Subcutaneous adipose tissue (tissue), 4 donors: ENCODE results near the gene FASTK. TPM values are rescaled to one million over a fixed set of nuclear protein-coding genes. Genes with fewer than 3 reads are reported as not detected.

Source experiments
- total RNA-seq, 4 donors: library from RNA; depleted of rRNA; stranded (reverse); fragments of >200 nt; gene quantifications; one replicate each; pipeline ENCODE4 v1.1.0, GENCODE V29; 2016
- TF ChIP-seq, protein P1 (sequence below): fragments of 450-650 bp; IDR thresholded peaks from one replicate; pipeline ENCODE4 v1.5.1; 2016; ENCODE audit warnings: low read depth, mild to moderate bottlenecking, control low read depth, antibody characterized with exemption, moderate library complexity

FASTK gene
- total RNA-seq, 4 donors from 2014 or later, result 36.8 to 88.9 (median 44.0) TPM

DNA sequence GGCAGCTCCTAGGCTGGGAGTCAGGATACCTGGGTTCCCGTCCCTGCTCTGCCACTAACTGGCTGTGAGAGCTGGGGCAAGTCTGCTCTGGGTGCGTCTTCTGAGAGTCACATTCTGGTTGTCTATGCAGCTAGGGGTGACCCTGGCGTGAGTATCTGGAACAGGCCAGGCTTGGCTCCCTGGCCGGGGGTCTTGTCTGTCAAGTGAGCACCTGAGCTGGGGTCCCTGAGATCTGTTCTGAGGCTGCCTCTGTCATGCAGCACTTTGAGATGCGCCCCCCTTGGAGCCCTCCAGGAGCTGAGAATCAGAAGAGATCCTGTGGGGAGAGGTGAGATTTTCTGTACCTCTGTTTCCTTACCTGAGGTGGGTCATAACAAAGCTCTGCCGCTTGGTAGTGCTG lies 13.1 kb upstream of the FASTK start:
- TF ChIP-seq, protein P1, sequence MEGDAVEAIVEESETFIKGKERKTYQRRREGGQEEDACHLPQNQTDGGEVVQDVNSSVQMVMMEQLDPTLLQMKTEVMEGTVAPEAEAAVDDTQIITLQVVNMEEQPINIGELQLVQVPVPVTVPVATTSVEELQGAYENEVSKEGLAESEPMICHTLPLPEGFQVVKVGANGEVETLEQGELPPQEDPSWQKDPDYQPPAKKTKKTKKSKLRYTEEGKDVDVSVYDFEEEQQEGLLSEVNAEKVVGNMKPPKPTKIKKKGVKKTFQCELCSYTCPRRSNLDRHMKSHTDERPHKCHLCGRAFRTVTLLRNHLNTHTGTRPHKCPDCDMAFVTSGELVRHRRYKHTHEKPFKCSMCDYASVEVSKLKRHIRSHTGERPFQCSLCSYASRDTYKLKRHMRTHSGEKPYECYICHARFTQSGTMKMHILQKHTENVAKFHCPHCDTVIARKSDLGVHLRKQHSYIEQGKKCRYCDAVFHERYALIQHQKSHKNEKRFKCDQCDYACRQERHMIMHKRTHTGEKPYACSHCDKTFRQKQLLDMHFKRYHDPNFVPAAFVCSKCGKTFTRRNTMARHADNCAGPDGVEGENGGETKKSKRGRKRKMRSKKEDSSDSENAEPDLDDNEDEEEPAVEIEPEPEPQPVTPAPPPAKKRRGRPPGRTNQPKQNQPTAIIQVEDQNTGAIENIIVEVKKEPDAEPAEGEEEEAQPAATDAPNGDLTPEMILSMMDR, result no peak

DNA sequence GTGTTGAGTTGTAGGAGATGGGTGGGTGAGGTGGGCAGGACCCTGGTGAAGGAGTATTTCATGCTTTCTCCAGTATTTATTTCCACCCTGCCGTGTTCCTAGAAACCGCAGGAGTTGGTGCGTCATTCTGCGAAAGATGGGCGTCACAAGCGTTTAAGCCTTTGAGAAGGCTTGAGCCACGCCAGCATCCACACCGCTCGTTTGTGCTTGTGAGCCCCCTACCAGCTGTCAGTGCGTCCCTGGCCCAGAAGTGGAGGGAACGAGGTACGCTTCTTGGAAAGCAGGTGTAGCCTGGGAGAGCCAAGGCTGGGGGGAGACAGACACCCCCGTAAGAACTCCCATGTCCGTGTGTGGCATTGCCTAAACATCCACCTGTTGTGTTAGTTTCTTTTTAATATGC lies 11.4 kb upstream of the FASTK start:
- TF ChIP-seq, protein P1, result no peak

DNA sequence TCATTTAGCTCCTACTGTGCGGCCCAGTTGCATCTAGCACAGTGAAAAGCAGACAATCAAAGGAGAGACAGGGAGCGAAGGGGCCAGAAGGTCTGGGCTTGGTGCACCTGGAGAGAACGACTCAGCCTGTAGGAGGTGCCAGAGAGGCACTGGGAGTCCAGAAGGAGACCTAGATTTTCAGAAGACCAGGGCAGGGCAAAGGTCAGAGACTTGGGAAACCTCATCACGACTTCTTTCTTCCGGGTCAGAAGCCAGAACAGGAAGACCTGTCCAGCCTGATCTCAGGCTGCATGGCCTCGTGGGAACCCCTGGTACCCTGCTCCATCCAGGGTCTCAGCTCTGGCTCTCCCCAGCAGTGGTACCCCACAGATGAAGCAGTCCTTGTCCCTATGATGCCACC lies 10.8 kb upstream of the FASTK start:
- TF ChIP-seq, protein P1, result no peak

GRCh38 chr7:151091003-151091402 lies 10.4 kb upstream of the FASTK start:
- TF ChIP-seq, protein P1, result no peak

GRCh38 chr7:151089893-151090730 lies 9.5 kb upstream of the FASTK start:
- TF ChIP-seq, protein P1, result no peak

DNA sequence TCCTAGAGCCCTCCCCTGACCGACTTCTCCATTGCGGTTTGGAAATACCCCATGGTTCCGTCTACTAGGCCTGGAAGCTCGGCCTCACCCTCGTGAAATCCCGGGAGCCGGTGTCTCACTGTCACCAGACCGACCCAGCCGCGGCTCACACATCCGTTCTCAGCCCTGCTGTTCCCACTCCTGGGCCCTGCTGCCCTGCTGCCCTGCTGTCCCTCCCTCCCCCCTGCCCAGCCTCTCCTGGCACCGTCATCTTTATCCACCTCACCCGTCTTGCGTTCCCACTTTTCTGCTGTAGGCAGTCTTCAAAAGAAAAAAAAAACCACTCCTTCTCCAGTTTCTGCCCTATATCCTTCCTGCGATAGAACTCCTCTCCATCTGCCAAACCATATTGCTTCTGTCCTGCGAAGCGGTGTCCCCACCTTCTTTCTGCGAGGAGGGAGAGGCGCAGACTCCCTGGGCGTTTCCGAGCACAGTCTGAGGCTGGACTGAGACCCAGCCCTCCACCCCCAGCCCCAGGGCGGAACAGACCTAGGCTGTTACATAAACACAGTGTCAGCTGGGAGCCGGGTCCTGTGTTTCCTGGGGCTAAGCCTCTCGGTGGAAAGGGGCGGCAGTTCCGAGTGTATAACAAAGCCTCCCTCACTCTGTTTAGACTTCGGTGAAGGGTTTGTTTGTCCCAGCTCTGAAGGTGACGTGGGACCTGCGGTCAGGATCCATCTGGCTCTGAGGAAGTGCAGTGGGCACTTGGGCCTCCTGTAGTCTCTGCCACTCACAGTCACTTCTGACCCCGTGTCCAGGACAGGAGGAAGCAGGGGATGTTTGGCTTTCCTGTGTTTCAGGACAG lies 8.5 kb upstream of the FASTK start:
- TF ChIP-seq, protein P1, result no peak

DNA sequence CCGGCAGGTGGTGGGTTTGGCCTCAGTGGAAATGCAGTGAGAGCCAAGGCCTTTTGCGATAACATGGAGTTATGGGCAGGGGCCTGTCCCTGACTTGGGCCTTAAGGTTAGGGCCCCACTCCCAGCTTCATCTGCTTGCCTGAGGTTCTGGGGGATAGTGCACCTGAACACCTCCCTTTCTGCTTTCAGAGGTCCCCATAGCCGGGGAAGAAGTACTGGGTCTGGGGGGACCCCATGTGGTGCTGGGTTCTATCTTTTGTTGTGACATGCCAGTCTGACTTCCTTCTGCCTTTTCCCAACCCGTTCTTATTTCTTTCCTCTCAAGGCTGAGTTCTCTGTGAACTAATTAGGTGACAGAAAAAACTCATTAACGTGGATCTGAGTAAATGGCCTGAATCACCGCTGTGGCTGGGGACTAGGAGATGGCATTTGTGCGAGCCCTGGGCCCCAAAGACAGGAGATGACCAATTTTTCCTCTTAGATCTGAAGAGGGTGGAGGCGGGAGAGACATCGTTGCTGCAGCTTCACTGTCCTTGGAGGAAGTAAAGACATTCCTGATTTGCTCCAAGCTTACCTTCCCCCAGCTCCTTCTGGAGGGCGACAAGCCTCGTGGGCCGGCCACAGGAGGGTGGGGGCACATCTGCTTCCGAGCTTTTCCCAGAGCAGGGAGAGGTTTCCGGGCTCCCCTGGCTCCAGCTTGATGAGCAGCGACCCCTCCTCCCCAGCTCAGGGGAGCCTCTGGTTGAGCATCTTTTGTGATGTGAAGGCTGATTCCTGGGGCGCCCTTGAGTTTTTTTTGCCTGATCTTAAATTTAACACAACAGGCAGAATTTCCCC lies 7.6 kb upstream of the FASTK start:
- TF ChIP-seq, protein P1, result no peak
